HepG2 (cell line): ENCODE data around the gene TBC1D24. TPM values are rescaled to one million over a fixed set of nuclear protein-coding genes. Genes with fewer than 3 reads are reported as not detected.

ENCODE experiments used
- E2F5 ChIP-seq: sonication (generic); formaldehyde crosslinking; conservative IDR thresholded peaks from 2 replicates; pipeline ENCODE4 v1.4.0; 2020; ENCODE audit warnings: missing genetic modification reagents
- GFI1 ChIP-seq: sonication (generic); formaldehyde crosslinking; IDR thresholded peaks from 2 replicates; pipeline ENCODE4 v1.5.0; 2020; ENCODE audit warnings: missing genetic modification reagents, mild to moderate bottlenecking, borderline replicate concordance
- KAT8 ChIP-seq: IDR thresholded peaks from 2 replicates; pipeline ENCODE4 v1.6.1; 2016; ENCODE audit warnings: missing genetic modification reagents, missing compliant biosample characterization
- NFYB ChIP-seq: sonication (generic); formaldehyde crosslinking; IDR thresholded peaks from 2 replicates; pipeline ENCODE4 v1.4.0; 2020; ENCODE audit warnings: missing genetic modification reagents
- ZNF142 ChIP-seq: sonication (generic); formaldehyde crosslinking; IDR thresholded peaks from 2 replicates; pipeline ENCODE4 v1.4.0; 2020; ENCODE audit warnings: missing genetic modification reagents
- ZNF343 ChIP-seq: sonication (generic); formaldehyde crosslinking; IDR thresholded peaks from 2 replicates; pipeline ENCODE4 v1.4.0; 2020; ENCODE audit warnings: mild to moderate bottlenecking, missing genetic modification reagents
- ZNF451 ChIP-seq: sonication (generic); formaldehyde crosslinking; IDR thresholded peaks from 2 replicates; pipeline ENCODE4 v1.5.0; 2020; ENCODE audit warnings: mild to moderate bottlenecking, missing genetic modification reagents
- ZSCAN25 ChIP-seq: sonication (generic); formaldehyde crosslinking; IDR thresholded peaks from 2 replicates; pipeline ENCODE4 v1.8.0; 2022; ENCODE audit warnings: mild to moderate bottlenecking, missing genetic modification reagents
- polyA plus RNA-seq, 8 experiments: library from polyadenylated mRNA; depleted of rRNA in 3 of 8; stranded (reverse) in 7 of 8; unstranded in 1 of 8; fragments of >200 nt; fragmentation: Illumina TruSeq in 4 of 8; extraction: Trizol in 4 of 8; gene quantifications; 2 replicates each; pipeline versions ENCODE4 v1.2.1 to v1.2.3, GENCODE V29; 2011 to 2016; ENCODE audit warnings: low read depth in 4 of 8, missing spikeins in 1 of 8, mixed read lengths in 1 of 8; ENCODE audit not compliant: insufficient read depth in 1 of 8
- total RNA-seq, 5 experiments: library from RNA; depleted of rRNA; stranded (reverse); fragments of >200 nt; fragmentation: Illumina TruSeq; extraction: Trizol; gene quantifications; 2 replicates each; pipeline ENCODE4 v1.2.3, GENCODE V29; 2016; ENCODE audit warnings: low read depth in 1 of 5
- TF ChIP-seq, protein P1 (sequence below): sonication (generic); formaldehyde crosslinking; IDR thresholded peaks from 2 replicates; pipeline ENCODE4 v1.8.0; 2022; ENCODE audit warnings: mild to moderate bottlenecking, missing genetic modification reagents, moderate library complexity
- TF ChIP-seq, protein P2 (sequence below): sonication (generic); formaldehyde crosslinking; IDR thresholded peaks from 2 replicates; pipeline ENCODE4 v1.5.0; 2020; ENCODE audit warnings: mild to moderate bottlenecking, missing genetic modification reagents, borderline replicate concordance
- TF ChIP-seq, protein P3 (sequence below): IDR thresholded peaks from 2 replicates; pipeline ENCODE4 v1.6.1; 2012; ENCODE audit warnings: inconsistent platforms

TBC1D24 gene
- total and polyA plus RNA-seq, 2 of the 13 experiments (the other 11 are each of a cell fraction or from before 2014, with no cell fraction given), result 7.7 to 13.7 TPM

GRCh38 chr16:2471653-2472487 is 3.1 kb upstream of the TBC1D24 start (continued):
- TF ChIP-seq ZNF451, result peak; percentile 27; the same call in 1 of the 2 replicates
- TF ChIP-seq, protein P1, sequence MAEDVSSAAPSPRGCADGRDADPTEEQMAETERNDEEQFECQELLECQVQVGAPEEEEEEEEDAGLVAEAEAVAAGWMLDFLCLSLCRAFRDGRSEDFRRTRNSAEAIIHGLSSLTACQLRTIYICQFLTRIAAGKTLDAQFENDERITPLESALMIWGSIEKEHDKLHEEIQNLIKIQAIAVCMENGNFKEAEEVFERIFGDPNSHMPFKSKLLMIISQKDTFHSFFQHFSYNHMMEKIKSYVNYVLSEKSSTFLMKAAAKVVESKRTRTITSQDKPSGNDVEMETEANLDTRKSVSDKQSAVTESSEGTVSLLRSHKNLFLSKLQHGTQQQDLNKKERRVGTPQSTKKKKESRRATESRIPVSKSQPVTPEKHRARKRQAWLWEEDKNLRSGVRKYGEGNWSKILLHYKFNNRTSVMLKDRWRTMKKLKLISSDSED, result peak; percentile 70; the same call in 1 of the 2 replicates
- 0 out of 2 replicates have a peak, but pooled peaks have one; percentile 50 for TF ChIP-seq GFI1 (CRISPR knock-in tag)
- peak; percentile 41; the same call in 1 of the 2 replicates for TF ChIP-seq KAT8 (CRISPR knock-in tag)
- TF ChIP-seq E2F5 (CRISPR knock-in tag), result no peak; the same call in 1 of the 2 replicates
- TF ChIP-seq ZNF142 (CRISPR knock-in tag), result peak; percentile 57
- peak; percentile 64; the same call in 1 of the 2 replicates for TF ChIP-seq ZNF343 (CRISPR knock-in tag)
- TF ChIP-seq NFYB (CRISPR knock-in tag), result no peak
- TF ChIP-seq, protein P2, sequence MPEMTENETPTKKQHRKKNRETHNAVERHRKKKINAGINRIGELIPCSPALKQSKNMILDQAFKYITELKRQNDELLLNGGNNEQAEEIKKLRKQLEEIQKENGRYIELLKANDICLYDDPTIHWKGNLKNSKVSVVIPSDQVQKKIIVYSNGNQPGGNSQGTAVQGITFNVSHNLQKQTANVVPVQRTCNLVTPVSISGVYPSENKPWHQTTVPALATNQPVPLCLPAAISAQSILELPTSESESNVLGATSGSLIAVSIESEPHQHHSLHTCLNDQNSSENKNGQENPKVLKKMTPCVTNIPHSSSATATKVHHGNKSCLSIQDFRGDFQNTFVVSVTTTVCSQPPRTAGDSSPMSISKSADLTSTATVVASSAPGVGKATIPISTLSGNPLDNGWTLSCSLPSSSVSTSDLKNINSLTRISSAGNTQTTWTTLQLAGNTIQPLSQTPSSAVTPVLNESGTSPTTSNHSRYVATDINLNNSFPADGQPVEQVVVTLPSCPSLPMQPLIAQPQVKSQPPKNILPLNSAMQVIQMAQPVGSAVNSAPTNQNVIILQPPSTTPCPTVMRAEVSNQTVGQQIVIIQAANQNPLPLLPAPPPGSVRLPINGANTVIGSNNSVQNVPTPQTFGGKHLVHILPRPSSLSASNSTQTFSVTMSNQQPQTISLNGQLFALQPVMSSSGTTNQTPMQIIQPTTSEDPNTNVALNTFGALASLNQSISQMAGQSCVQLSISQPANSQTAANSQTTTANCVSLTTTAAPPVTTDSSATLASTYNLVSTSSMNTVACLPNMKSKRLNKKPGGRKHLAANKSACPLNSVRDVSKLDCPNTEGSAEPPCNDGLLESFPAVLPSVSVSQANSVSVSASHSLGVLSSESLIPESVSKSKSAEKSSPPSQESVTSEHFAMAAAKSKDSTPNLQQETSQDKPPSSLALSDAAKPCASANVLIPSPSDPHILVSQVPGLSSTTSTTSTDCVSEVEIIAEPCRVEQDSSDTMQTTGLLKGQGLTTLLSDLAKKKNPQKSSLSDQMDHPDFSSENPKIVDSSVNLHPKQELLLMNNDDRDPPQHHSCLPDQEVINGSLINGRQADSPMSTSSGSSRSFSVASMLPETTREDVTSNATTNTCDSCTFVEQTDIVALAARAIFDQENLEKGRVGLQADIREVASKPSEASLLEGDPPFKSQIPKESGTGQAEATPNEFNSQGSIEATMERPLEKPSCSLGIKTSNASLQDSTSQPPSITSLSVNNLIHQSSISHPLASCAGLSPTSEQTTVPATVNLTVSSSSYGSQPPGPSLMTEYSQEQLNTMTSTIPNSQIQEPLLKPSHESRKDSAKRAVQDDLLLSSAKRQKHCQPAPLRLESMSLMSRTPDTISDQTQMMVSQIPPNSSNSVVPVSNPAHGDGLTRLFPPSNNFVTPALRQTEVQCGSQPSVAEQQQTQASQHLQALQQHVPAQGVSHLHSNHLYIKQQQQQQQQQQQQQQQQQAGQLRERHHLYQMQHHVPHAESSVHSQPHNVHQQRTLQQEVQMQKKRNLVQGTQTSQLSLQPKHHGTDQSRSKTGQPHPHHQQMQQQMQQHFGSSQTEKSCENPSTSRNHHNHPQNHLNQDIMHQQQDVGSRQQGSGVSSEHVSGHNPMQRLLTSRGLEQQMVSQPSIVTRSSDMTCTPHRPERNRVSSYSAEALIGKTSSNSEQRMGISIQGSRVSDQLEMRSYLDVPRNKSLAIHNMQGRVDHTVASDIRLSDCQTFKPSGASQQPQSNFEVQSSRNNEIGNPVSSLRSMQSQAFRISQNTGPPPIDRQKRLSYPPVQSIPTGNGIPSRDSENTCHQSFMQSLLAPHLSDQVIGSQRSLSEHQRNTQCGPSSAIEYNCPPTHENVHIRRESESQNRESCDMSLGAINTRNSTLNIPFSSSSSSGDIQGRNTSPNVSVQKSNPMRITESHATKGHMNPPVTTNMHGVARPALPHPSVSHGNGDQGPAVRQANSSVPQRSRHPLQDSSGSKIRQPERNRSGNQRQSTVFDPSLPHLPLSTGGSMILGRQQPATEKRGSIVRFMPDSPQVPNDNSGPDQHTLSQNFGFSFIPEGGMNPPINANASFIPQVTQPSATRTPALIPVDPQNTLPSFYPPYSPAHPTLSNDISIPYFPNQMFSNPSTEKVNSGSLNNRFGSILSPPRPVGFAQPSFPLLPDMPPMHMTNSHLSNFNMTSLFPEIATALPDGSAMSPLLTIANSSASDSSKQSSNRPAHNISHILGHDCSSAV (CRISPR knock-in tag), result no peak
- TF ChIP-seq, protein P3, sequence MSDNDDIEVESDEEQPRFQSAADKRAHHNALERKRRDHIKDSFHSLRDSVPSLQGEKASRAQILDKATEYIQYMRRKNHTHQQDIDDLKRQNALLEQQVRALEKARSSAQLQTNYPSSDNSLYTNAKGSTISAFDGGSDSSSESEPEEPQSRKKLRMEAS, result peak; percentile 85
- TF ChIP-seq ZSCAN25, result no peak
